ENCODE measurements around the gene VSIG8. TPM values are rescaled to one million over a fixed set of nuclear protein-coding genes. Genes with fewer than 3 reads are reported as not detected.

Gene VSIG8
- total RNA-seq, 4 donors from 2014 or later: 14.6 to 54.5 (median 43.1) TPM

DNA sequence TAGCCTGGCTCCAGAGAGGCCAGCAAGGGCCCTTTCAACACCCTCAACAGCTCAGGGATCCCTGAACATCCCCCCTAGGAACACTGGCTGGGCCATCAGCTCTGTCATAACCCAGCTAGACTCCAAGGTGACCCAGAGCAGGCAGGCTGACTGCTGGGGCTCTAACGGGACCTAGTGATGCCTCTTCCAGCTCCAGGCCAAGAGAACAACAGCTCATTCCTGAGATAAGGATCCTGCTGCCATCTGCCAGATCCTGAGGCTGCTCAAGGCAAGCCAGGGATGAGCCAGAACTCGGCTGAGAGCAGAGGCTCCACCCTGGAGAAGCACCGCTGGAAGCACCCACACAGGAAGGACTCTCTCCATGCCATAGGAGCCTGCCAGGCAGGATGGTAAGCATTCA lies 2.0 kb downstream of the VSIG8 start:
- no peak overlapping the region for H3K4me3 ChIP-seq (ENCODE audit: low read depth, poor library complexity, severe bottlenecking)
- DNase-seq (ENCODE audit: low spot score in 2 of 2): peak; percentile 43 to 84
- intact Hi-C loops (cut with DNase I; ENCODE audit: low total_unique reads): no loop called here
- no peak for TF ChIP-seq POLR2A (IDR thresholded peaks at IDR 0.05)
- TF ChIP-seq, protein P1, sequence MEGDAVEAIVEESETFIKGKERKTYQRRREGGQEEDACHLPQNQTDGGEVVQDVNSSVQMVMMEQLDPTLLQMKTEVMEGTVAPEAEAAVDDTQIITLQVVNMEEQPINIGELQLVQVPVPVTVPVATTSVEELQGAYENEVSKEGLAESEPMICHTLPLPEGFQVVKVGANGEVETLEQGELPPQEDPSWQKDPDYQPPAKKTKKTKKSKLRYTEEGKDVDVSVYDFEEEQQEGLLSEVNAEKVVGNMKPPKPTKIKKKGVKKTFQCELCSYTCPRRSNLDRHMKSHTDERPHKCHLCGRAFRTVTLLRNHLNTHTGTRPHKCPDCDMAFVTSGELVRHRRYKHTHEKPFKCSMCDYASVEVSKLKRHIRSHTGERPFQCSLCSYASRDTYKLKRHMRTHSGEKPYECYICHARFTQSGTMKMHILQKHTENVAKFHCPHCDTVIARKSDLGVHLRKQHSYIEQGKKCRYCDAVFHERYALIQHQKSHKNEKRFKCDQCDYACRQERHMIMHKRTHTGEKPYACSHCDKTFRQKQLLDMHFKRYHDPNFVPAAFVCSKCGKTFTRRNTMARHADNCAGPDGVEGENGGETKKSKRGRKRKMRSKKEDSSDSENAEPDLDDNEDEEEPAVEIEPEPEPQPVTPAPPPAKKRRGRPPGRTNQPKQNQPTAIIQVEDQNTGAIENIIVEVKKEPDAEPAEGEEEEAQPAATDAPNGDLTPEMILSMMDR (IDR thresholded peaks at IDR 0.05): no peak
- WGBS, 2 donors: 0 to 29% methylated on average over 2 of the region's 3 CpGs

DNA sequence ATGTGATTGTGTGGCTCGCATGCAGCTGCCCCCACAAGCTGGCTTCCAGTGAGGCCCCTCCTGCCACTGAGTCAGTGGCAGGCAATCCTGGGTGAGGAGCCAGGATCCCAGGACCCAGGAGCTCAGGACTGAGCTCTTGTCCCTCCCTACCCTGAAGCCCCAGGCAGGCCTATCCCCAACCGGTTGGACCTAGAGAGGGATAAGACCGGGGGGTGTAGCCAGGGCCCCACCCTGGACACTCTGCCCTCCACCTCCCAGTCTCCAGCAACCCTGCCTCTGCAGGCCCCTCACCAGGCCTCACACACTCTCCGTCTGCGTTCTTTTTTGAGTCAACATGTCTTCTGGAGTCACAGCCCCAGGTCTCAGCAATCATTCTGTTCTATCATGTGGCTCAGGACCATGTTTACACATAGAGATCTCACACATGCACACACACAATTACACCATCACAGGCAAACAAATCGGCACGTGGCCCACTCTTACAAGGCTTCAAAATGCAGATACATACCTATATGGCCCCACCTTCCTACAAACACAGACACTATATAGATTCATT lies 2.6 kb downstream of the VSIG8 start:
- intact Hi-C loops (cut with DNase I; ENCODE audit: low total_unique reads): no loop called here
- 50 to 51% methylated on average over 7 of the region's 7 CpGs for WGBS, 2 donors
- DNase-seq (ENCODE audit: low spot score in 2 of 2): no peak
- no peak overlapping the region for H3K4me3 ChIP-seq (ENCODE audit: low read depth, poor library complexity, severe bottlenecking)
- no peak for TF ChIP-seq POLR2A (IDR thresholded peaks at IDR 0.05)
- TF ChIP-seq, protein P1 (IDR thresholded peaks at IDR 0.05): no peak

DNA sequence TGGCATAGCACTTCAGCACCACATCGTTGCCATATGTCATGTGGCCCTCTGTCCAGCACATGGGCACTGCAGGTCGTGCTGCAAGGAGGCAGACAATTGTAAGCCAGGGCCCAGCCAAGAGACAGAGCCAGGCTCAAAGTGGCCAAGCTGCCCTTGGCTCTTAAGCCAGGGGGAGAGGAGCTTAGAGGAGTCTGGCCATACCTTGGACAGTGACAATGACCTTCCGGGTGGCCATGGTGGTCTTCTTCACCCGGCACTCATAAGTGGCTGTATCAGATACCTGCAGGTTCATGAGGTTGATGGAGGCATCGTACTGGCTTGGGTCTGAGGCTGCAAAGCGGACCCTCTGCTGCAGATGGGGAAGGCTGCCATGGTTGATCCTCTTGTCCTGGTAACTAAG lies 4.6 kb downstream of the VSIG8 start:
- TF ChIP-seq, protein P1 (IDR thresholded peaks at IDR 0.05): no peak
- TF ChIP-seq POLR2A (IDR thresholded peaks at IDR 0.05): no peak
- intact Hi-C loops (cut with DNase I; ENCODE audit: low total_unique reads): no loop called here
- WGBS, 2 donors: 78 to 97% methylated on average over 6 of the region's 6 CpGs
- DNase-seq (ENCODE audit: low spot score in 2 of 2): no peak
- no peak overlapping the region for H3K4me3 ChIP-seq (ENCODE audit: low read depth, poor library complexity, severe bottlenecking)

DNA sequence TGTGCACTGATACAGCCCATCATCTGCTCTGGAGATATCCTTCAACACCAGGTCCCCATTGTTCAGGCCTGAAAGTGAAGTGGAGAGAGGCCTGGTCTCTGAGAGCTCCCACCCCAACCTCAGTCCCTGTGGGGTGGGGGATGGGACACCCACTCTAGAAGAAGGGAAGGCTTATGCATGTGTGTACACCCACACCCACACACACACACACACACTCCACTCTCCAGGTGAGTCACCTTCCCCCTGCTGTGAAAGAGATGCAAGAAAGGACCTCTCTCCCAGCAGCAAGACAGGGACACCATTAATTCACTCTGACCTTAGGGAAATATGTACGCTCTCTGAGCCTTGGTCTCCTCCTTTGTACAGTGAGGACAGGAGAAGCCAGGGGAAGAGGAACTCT lies 5.9 kb downstream of the VSIG8 start:
- DNase-seq (ENCODE audit: low spot score in 2 of 2): no peak
- WGBS, 2 donors: 83 to 88% methylated on average over 1 of the region's 1 CpG
- intact Hi-C loops (cut with DNase I; ENCODE audit: low total_unique reads): no loop called here
- TF ChIP-seq, protein P1 (IDR thresholded peaks at IDR 0.05): no peak
- TF ChIP-seq POLR2A (IDR thresholded peaks at IDR 0.05): no peak
- H3K4me3 ChIP-seq (ENCODE audit: low read depth, poor library complexity, severe bottlenecking): no peak overlapping the region

GRCh38 chr1:159855709-159856108 lies 6.7 kb downstream of the VSIG8 start:
- no peak overlapping the region for H3K4me3 ChIP-seq (ENCODE audit: low read depth, poor library complexity, severe bottlenecking)
- DNase-seq (ENCODE audit: low spot score in 2 of 2): no peak
- WGBS, 2 donors: 64 to 77% methylated on average over 33 to 34 of the region's 34 CpGs
- intact Hi-C loops (cut with DNase I; ENCODE audit: low total_unique reads): no loop called here
- TF ChIP-seq, protein P1 (IDR thresholded peaks at IDR 0.05): no peak
- no peak for TF ChIP-seq POLR2A (IDR thresholded peaks at IDR 0.05)

DNA sequence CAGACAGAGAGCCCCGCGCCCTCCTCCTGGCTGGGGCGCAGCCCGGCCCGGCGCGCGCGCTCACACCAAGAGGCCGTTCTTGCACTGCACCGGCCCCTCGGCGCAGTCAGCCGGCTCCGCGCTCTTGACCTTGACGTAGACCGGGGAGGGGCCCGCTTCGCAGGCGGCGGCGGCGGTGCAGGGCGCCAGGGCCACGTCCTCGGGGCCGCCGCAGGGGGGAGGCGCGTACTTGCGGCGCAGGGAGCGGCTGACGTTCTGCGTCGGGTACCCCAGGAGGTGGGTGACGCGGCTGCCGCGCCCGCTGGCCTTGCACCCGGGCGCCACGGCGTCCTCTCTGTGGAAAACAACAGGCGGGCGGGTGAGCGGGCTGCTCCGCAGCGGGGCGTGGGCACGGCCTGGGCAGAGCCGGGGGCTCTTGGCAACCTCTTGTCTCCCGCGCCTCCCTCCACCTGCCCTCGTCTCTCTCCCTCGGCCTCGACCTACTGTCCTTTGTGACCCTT lies 7.7 kb downstream of the VSIG8 start:
- intact Hi-C loops (cut with DNase I; ENCODE audit: low total_unique reads): no loop called here
- H3K4me3 ChIP-seq (ENCODE audit: low read depth, poor library complexity, severe bottlenecking): peak overlapping the region; percentile 44
- no peak for TF ChIP-seq POLR2A (IDR thresholded peaks at IDR 0.05)
- TF ChIP-seq, protein P1 (IDR thresholded peaks at IDR 0.05): no peak
- DNase-seq (ENCODE audit: low spot score in 2 of 2): peak; percentile 74 to 95
- WGBS, 2 donors: 0% methylated on average over 3 to 51 of the region's 59 CpGs
